Psoas muscle (tissue), 8 donors: ENCODE measurements around the gene ZNF860. TPM values are rescaled to one million over a fixed set of nuclear protein-coding genes. Genes with fewer than 3 reads are reported as not detected.
A peak's percentile ranks its signal among the peaks of the same experiment; 100 is the strongest.

Experiments
- ATAC-seq, 4 donors: fragments of 200-7000 bp; cut with Tn5 transposase; one replicate each; pipeline ENCODE4 v1.9.1; 2020; ENCODE audit warnings: moderate library complexity in 3 of 4, mild to moderate bottlenecking in 2 of 4
- DNase-seq, 2 donors: peaks; one replicate each; pipeline ENCODE4 v3.0.0-alpha.2; 2020
- H3K27ac ChIP-seq: fragments of 200-600 bp; one replicate; pipeline ENCODE4 v1.8.0; 2022
- H3K27me3 ChIP-seq, 3 donors: fragments of 200-600 bp in 1 of 3; one replicate each; pipeline versions ENCODE4 v1.6.1 to v1.8.0; 2013 to 2022; ENCODE audit warnings: low read length in 2 of 3, mild to moderate bottlenecking in 2 of 3, moderate library complexity in 1 of 3; ENCODE audit not compliant: insufficient read depth in 3 of 3
- H3K36me3 ChIP-seq, 2 donors: fragments of 200-600 bp in 1 of 2; one replicate each; pipeline versions ENCODE4 v1.6.1 to v1.8.0; 2013 to 2022; ENCODE audit warnings: low read depth in 1 of 2, mild to moderate bottlenecking in 1 of 2, moderate library complexity in 1 of 2; ENCODE audit not compliant: insufficient read depth in 1 of 2
- H3K4me1 ChIP-seq: fragments of 200-600 bp; one replicate; pipeline ENCODE4 v1.8.0; 2022
- H3K4me3 ChIP-seq: fragments of 200-600 bp; one replicate; pipeline ENCODE4 v1.8.0; 2022; ENCODE audit warnings: mild to moderate bottlenecking
- H3K9me3 ChIP-seq: fragments of 200-600 bp; one replicate; pipeline ENCODE4 v1.8.0; 2022
- WGBS, 3 donors: extraction: QIAGEN DNeasy Blood & Tissue Kit; methylation state at CpG; one replicate each; pipeline versions ENCODE4 v1.1.6 to v1.1.7; 2013; 5-methylcytosine and 5-hydroxymethylcytosine counted together
- intact Hi-C, 2 donors: fragments of 100-400 bp; cut with DNase I; formaldehyde crosslinking; loops; one replicate each; pipeline versions ENCODE4 v1.11.0 to v1.14.2; 2022
- polyA plus RNA-seq, 3 donors: library from polyadenylated mRNA; stranded (reverse); fragments of 200-250 nt; gene quantifications; one replicate each; pipeline ENCODE4 v1.2.3, GENCODE V29; 2013
- total RNA-seq, 4 donors: library from RNA; stranded (reverse); fragmentation: NEBNext Ultra II Directional in 2 of 4; extraction: Animal tissue kit (Norgen Biotek cat#: 25700) in 2 of 4; gene quantifications; one replicate each; pipeline versions ENCODE4 v1.2.1 to v1.2.4, GENCODE V29; 2021 to 2023
- TF ChIP-seq, protein P1 (sequence below): fragments of 200-600 bp; IDR thresholded peaks from one replicate; pipeline ENCODE4 v1.8.0; 2022; ENCODE audit warnings: antibody characterized with exemption
- donor health status: healthy with polysubstance abuse.
- donor health status: DM: no; HTN: no; CAD: no; lungs with moderate emphysema.
- donor health status: Bipolar disorder and iron deficiency.
- donor health status: healthy.
- donor health status: DM: yes; HTN: yes; CAD: no.
- donor health status: DM: no; HTN: no; CAD: no.
- donor health status: DM: no; HTN: no; CAD: no.
- donor health status: DM: yes; HTN: yes; CAD: no.

Gene ZNF860
- total and polyA plus RNA-seq, 7 donors = 0.01 to 0.08 (median 0.05) TPM; not detected in 4

DNA sequence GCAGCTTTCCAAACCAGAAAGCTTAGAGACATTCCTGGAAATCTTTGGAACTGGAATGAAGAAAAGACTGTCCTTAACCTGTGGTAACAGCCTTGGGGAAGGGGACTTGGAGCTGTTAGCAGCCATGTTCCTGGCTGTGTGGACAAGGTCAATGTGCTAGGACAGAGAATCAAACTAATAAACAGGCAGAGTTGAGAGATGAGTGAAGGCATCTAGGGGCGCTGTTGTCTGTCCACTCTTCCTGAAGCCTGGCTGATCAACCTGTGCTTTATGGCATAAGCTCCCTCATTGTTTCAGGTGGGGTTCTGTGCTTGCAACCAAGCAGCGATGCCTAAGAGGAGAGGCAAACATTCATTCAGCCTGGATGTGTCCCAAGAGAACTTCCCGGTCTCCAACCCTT is 19.3 kb downstream of the ZNF860 start:
- intact Hi-C loops = no loop called here
- WGBS, 3 donors = 72 to 83% (median 78%) methylated on average over 3 of the region's 3 CpGs
- no peak for DNase-seq
- Histone ChIP-seq H3K27ac (no peak overlapping the region), H3K4me1 (no peaks in the 10 kb centered on the region), H3K36me3 (no peaks in the 10 kb centered on the region), H3K4me3 (no peak overlapping the region), H3K27me3 (no peaks in the 10 kb centered on the region), H3K9me3 (no peaks in the 10 kb centered on the region)
- no peak for ATAC-seq
- TF ChIP-seq, protein P1, sequence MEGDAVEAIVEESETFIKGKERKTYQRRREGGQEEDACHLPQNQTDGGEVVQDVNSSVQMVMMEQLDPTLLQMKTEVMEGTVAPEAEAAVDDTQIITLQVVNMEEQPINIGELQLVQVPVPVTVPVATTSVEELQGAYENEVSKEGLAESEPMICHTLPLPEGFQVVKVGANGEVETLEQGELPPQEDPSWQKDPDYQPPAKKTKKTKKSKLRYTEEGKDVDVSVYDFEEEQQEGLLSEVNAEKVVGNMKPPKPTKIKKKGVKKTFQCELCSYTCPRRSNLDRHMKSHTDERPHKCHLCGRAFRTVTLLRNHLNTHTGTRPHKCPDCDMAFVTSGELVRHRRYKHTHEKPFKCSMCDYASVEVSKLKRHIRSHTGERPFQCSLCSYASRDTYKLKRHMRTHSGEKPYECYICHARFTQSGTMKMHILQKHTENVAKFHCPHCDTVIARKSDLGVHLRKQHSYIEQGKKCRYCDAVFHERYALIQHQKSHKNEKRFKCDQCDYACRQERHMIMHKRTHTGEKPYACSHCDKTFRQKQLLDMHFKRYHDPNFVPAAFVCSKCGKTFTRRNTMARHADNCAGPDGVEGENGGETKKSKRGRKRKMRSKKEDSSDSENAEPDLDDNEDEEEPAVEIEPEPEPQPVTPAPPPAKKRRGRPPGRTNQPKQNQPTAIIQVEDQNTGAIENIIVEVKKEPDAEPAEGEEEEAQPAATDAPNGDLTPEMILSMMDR = no peak

DNA sequence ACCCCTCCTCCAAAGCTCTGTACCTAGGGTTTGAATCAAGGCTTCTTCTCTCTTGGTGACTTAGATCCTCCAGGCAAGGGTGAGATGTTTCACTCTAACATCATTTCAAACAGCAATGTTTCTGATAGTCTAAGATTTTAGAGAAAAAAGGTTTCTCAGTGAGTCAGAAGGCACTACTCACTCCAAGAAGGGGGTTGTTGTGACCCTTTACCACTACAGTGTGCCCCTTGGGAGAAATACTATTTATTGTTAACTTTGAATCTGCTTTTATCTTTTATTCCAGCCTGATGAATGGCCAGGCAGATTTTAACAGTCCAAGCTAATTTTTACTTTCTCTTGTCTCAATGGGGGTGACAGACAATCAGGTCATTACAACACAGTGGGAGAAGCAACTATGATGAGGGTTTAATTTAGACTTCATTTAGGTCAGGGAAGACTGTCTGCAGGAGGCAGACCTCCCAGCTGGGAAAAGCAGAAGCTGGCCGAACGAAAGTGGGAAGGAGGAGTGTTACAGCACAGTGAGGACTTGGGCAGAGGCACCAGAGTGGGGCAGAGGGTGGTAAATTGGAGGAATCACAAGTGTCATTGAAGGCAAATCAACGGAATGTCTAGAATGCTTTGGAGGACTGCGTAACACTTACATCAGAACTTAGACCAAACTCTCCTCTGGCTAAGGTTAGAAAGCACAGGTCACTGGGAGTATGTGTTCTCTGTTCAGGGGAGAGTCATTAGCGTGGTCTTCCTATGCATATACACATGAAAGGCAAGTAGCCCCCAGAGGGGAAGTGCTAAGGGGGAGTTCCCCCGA is 21.2 kb downstream of the ZNF860 start:
- Histone ChIP-seq H3K9me3 (no peaks in the 10 kb centered on the region), H3K27ac (no peak overlapping the region), H3K36me3 (no peaks in the 10 kb centered on the region), H3K4me1 (no peaks in the 10 kb centered on the region), H3K4me3 (no peak overlapping the region), H3K27me3 (no peaks in the 10 kb centered on the region)
- intact Hi-C loops = no loop called here
- no peak for ATAC-seq
- TF ChIP-seq, protein P1 = no peak
- no peak for DNase-seq
- 59 to 60% (median 59%) methylated on average over 6 of the region's 6 CpGs for WGBS, 3 donors

DNA sequence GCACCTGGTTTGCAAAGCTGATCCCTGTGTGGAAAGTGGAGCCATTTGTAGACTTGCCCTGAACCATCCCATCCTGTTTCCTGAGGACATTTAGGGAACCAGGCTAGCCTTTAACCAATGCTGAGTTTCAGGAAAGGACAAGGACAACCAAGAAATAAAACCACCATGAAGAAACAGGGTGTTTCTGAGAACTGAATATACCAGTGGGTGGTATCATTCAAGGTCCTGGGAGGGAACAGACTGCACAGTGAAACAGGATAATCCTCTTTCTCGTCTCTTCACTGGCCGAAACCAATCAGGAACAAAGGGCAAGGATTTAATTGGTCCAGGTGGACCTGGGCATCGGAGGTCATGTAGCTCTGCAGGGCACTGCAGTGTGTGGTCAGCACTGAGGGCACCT is 21.8 kb downstream of the ZNF860 start:
- Histone ChIP-seq H3K27me3 (no peaks in the 10 kb centered on the region), H3K9me3 (no peaks in the 10 kb centered on the region), H3K4me1 (no peaks in the 10 kb centered on the region), H3K4me3 (no peak overlapping the region), H3K36me3 (no peaks in the 10 kb centered on the region), H3K27ac (no peak overlapping the region)
- DNase-seq (no peak), ATAC-seq (no peak)
- TF ChIP-seq, protein P1 = no peak
- intact Hi-C loops = no loop called here
- 62 to 93% (median 69%) methylated on average over 3 of the region's 3 CpGs for WGBS, 3 donors

DNA sequence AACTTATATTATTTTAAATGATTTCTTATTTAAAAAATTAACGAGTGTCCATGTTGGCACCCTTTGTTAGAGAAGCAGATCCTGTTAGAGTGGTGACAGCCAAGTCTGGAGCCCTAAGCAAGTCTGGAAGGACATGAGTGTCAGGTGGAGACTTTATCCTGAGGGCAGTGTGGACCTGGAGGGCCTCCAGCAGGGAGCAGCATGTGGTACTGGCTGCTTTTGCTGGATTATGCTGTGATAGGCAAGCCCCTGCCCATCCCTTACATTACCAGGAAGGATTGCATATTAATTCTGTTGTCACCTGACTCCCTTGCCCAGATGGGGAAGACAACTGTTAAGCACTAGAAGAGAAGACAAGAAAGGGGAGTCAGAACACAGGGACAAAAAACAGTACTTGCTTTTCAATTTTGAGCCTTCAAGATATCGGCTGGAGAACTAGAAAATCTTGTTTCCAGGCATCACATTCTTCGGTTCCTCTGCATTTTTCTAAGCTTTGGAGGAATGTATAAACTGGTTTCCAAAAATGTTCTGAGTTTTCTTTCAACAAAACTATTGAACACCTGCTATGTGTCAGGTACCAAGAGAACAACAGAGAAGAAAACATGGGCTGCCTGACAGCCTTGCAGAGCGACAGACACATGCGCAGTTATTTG is 22.7 kb downstream of the ZNF860 start:
- 72 to 76% (median 72%) methylated on average over 5 of the region's 5 CpGs for WGBS, 3 donors
- H3K27ac ChIP-seq = no peak overlapping the region
- intact Hi-C loops = no loop called here
- ATAC-seq (peak in 1 of 4 donors; percentile 38), DNase-seq (no peak)
- TF ChIP-seq, protein P1 = no peak
- no peaks in the 10 kb centered on the region for H3K27me3 ChIP-seq
- no peaks in the 10 kb centered on the region for H3K9me3 ChIP-seq
- no peak overlapping the region for H3K4me3 ChIP-seq
- H3K4me1 ChIP-seq = no peaks in the 10 kb centered on the region
- H3K36me3 ChIP-seq = no peaks in the 10 kb centered on the region
